H1 (cell line): Measurements from ENCODE around the gene SRSF3. TPM values are rescaled to one million over a fixed set of nuclear protein-coding genes. Genes with fewer than 3 reads are reported as not detected.
"Not testable (repeated sequence)": the region's sequence is repeated elsewhere in the genome, so short reads cannot be mapped to it uniquely, and the experiment has no call there.

Source experiments
- CTCF ChIA-PET: fragments of 300-600 bp; sonication (Branson Sonifier 250); formaldehyde crosslinking; loops from one replicate; lab custom pipeline; 2021; ENCODE audit not compliant: partially characterized antibody; lab: Charles Lee
- POLR2A ChIA-PET: fragments of 300-600 bp; sonication (Branson Sonifier 250); formaldehyde crosslinking; loops from one replicate; lab custom pipeline; 2021; ENCODE audit warnings: inconsistent platforms; ENCODE audit not compliant: partially characterized antibody; lab: Charles Lee
- DNase-seq, 2 experiments: peaks; one replicate each; pipeline versions ENCODE4 v3.0.0 to v3.0.0-alpha.2; 2010 to 2022; ENCODE audit warnings: low spot score in 2 of 2, low read depth in 1 of 2, mixed read lengths in 1 of 2
- FAIRE-seq: peaks from 2 replicates; lab custom pipeline; 2011; peaks lifted over from hg19 to GRCh38; lab: Jason Lieb, UNC
- H2AFZ ChIP-seq: 2 replicates; pipeline ENCODE4 v1.8.1; 2012; ENCODE audit warnings: low read length, inconsistent platforms
- H2AK5ac ChIP-seq: 2 replicates; pipeline ENCODE4 v1.6.1; 2013; ENCODE audit warnings: low read depth, low read length
- H2BK120ac ChIP-seq: replicated peaks from 2 replicates; pipeline ENCODE3; 2013; ENCODE audit warnings: low read depth, low read length, inconsistent platforms
- H2BK12ac ChIP-seq: 2 replicates; pipeline ENCODE4 v1.6.1; 2013; ENCODE audit warnings: low read depth, low read length
- H2BK15ac ChIP-seq: 2 replicates; pipeline ENCODE4 v1.6.1; 2013; ENCODE audit warnings: low read length
- H2BK20ac ChIP-seq: 2 replicates; pipeline ENCODE4 v1.6.1; 2013; ENCODE audit warnings: low read length
- H2BK5ac ChIP-seq: 2 replicates; pipeline ENCODE4 v1.6.1; 2013; ENCODE audit warnings: low read depth, low read length
- H3K14ac ChIP-seq: 2 replicates; pipeline ENCODE4 v1.6.1; 2013; ENCODE audit warnings: inconsistent platforms; ENCODE audit not compliant: insufficient read length
- H3K18ac ChIP-seq: 2 replicates; pipeline ENCODE4 v1.6.1; 2013; ENCODE audit warnings: low read length; ENCODE audit errors: extremely low read depth
- H3K23ac ChIP-seq: 2 replicates; pipeline ENCODE4 v1.6.1; 2013; ENCODE audit warnings: inconsistent platforms; ENCODE audit not compliant: insufficient read length
- H3K23me2 ChIP-seq: 2 replicates; pipeline ENCODE4 v1.6.1; 2013; ENCODE audit warnings: low read depth, low read length
- H3K27ac ChIP-seq: 2 replicates; pipeline ENCODE4 v1.6.1; 2011; ENCODE audit warnings: low read depth, low read length, inconsistent platforms
- H3K27me3 ChIP-seq, 4 experiments: replicated peaks in 1 of 4; 1 replicate in 1 of 4; 2 replicates in 3 of 4; pipeline versions ENCODE4 v1.6.1 to v1.8.1; 2011 to 2013; ENCODE audit warnings: low read length in 3 of 4, mild to moderate bottlenecking in 3 of 4, inconsistent platforms in 2 of 4, mixed read lengths in 2 of 4, moderate library complexity in 1 of 4; ENCODE audit not compliant: control insufficient read depth in 3 of 4, insufficient read depth in 3 of 4; ENCODE audit errors: extremely low read depth in 1 of 4
- H3K36me3 ChIP-seq, 4 experiments: 2 replicates each; pipeline versions ENCODE4 v1.6.1 to v1.8.1; 2011 to 2013; ENCODE audit warnings: mild to moderate bottlenecking in 4 of 4, low read length in 3 of 4, moderate library complexity in 2 of 4, control low read depth in 1 of 4, inconsistent platforms in 1 of 4; ENCODE audit not compliant: insufficient read depth in 4 of 4, control insufficient read depth in 2 of 4
- H3K4ac ChIP-seq: replicated peaks from 2 replicates; pipeline ENCODE3; 2013; ENCODE audit warnings: low read length, low read depth, mixed read lengths, inconsistent platforms; ENCODE audit not compliant: insufficient read length
- H3K4me1 ChIP-seq, 4 experiments: replicated peaks in 1 of 4; 1 replicate in 1 of 4; 2 replicates in 3 of 4; pipeline versions ENCODE4 v1.6.1 to v1.8.1; 2011 to 2013; ENCODE audit warnings: low read length in 3 of 4, inconsistent platforms in 2 of 4, mixed read lengths in 1 of 4; ENCODE audit not compliant: insufficient read depth in 4 of 4, control insufficient read depth in 3 of 4
- H3K4me2 ChIP-seq, 2 experiments: 2 replicates each; pipeline versions ENCODE4 v1.6.1 to v1.8.1; 2011 to 2013; ENCODE audit warnings: low read depth in 2 of 2, low read length in 2 of 2, control low read depth in 1 of 2, inconsistent platforms in 1 of 2, mild to moderate bottlenecking in 1 of 2; ENCODE audit not compliant: insufficient read depth in 1 of 2
- H3K4me3 ChIP-seq, 4 experiments: fragments of 200-600, 300-600 bp in 1 of 4; sonication (generic), shearing (Covaris generic), sonication (Bioruptor Twin) in 1 of 4; 2 replicates each; pipeline versions ENCODE4 v1.5.1 to v1.8.1; 2011 to 2016; ENCODE audit warnings: low read length in 4 of 4, low read depth in 3 of 4, control low read depth in 2 of 4, inconsistent platforms in 2 of 4, mild to moderate bottlenecking in 2 of 4, mixed read lengths in 1 of 4, moderate library complexity in 1 of 4; ENCODE audit not compliant: insufficient read depth in 2 of 4; ENCODE audit errors: extremely low read depth in 1 of 4
- H3K56ac ChIP-seq: replicated peaks from 2 replicates; pipeline ENCODE3; 2013; ENCODE audit warnings: low read depth, mild to moderate bottlenecking, mixed read lengths, low read length, inconsistent platforms; ENCODE audit not compliant: insufficient read length
- H3K79me1 ChIP-seq: 2 replicates; pipeline ENCODE4 v1.6.1; 2013; ENCODE audit warnings: low read depth, low read length, control low read depth
- H3K79me2 ChIP-seq, 2 experiments: 2 replicates each; pipeline versions ENCODE4 v1.6.1 to v1.8.1; 2012 to 2013; ENCODE audit warnings: low read length in 2 of 2, mild to moderate bottlenecking in 2 of 2, inconsistent platforms in 1 of 2; ENCODE audit not compliant: insufficient read depth in 2 of 2, control insufficient read depth in 1 of 2
- H3K9ac ChIP-seq, 4 experiments: replicated peaks in 1 of 4; 1 replicate in 1 of 4; 2 replicates in 3 of 4; pipeline versions ENCODE4 v1.6.1 to v1.8.1; 2011 to 2013; ENCODE audit warnings: low read depth in 3 of 4, low read length in 3 of 4, control low read depth in 2 of 4, mild to moderate bottlenecking in 2 of 4, moderate library complexity in 2 of 4, inconsistent platforms in 1 of 4; ENCODE audit errors: extremely low read depth in 1 of 4
- H3K9me3 ChIP-seq, 2 experiments: 2 replicates each; pipeline versions ENCODE4 v1.6.1 to v1.8.1; 2012 to 2013; ENCODE audit warnings: mild to moderate bottlenecking in 2 of 2, moderate library complexity in 2 of 2, control low read depth in 1 of 2, inconsistent platforms in 1 of 2, low read depth in 1 of 2, low read length in 1 of 2, mixed read lengths in 1 of 2; ENCODE audit not compliant: insufficient read depth in 2 of 2
- H4K20me1 ChIP-seq, 2 experiments: replicated peaks in 1 of 2; 2 replicates each; pipeline versions ENCODE3 to v1.8.1; 2011 to 2013; ENCODE audit warnings: inconsistent platforms in 2 of 2, low read length in 2 of 2, mild to moderate bottlenecking in 1 of 2; ENCODE audit not compliant: insufficient read depth in 2 of 2, control insufficient read depth in 1 of 2
- H4K5ac ChIP-seq: 2 replicates; pipeline ENCODE4 v1.6.1; 2013; ENCODE audit warnings: low read length, low read depth, mixed read lengths, inconsistent platforms; ENCODE audit not compliant: insufficient read length
- H4K8ac ChIP-seq: 2 replicates; pipeline ENCODE4 v1.8.0; 2013; ENCODE audit warnings: mild to moderate bottlenecking, moderate library complexity, low read length, inconsistent platforms; ENCODE audit not compliant: insufficient read depth; ENCODE audit errors: extremely low read depth
- H4K91ac ChIP-seq: replicated peaks from 2 replicates; pipeline ENCODE3; 2013; ENCODE audit warnings: low read length, mixed read lengths, inconsistent platforms; ENCODE audit not compliant: insufficient read length
- WGBS, 2 experiments: shearing (Covaris generic) in 1 of 2; methylation state at CpG; one replicate each; pipeline versions ENCODE4 v1.1.6 to v1.1.7; 2013 to 2015; ENCODE audit warnings: low lambda C conversion rate in 2 of 2, mixed read lengths in 2 of 2, inconsistent platforms in 1 of 2, low coverage in 1 of 2, missing lambda C conversion rate in 1 of 2; ENCODE audit not compliant: insufficient replicate concordance in 2 of 2, insufficient coverage in 1 of 2, insufficient read length in 1 of 2; ENCODE audit errors: extremely low coverage in 1 of 2, missing lambda C conversion rate in 1 of 2; 5-methylcytosine and 5-hydroxymethylcytosine counted together
- polyA plus RNA-seq, 7 experiments: library from polyadenylated mRNA; depleted of rRNA in 3 of 7; stranded (reverse) in 5 of 7; unstranded in 2 of 7; fragments of >200 nt in 5 of 7; fragments of 200-250 nt in 2 of 7; gene quantifications; 1 replicate in 5 of 7; 2 replicates in 1 of 7; 4 replicates in 1 of 7; pipeline versions ENCODE4 v1.2.1 to v1.2.3, GENCODE V29; 2011 to 2013; ENCODE audit warnings: missing spikeins in 2 of 7, mixed read lengths in 2 of 7
- total RNA-seq: library from RNA; stranded (reverse); fragmentation: NEBNext Ultra II Directional; extraction: Animal tissue kit (Norgen Biotek cat#: 25700); gene quantifications from 2 replicates; pipeline ENCODE4 v1.2.1, GENCODE V29; 2021

The SRSF3 gene
- total and polyA plus RNA-seq, 2 of the 8 experiments (the other 6 are each of a cell fraction or from before 2014, with no cell fraction given) = 471 to 689 TPM

DNA sequence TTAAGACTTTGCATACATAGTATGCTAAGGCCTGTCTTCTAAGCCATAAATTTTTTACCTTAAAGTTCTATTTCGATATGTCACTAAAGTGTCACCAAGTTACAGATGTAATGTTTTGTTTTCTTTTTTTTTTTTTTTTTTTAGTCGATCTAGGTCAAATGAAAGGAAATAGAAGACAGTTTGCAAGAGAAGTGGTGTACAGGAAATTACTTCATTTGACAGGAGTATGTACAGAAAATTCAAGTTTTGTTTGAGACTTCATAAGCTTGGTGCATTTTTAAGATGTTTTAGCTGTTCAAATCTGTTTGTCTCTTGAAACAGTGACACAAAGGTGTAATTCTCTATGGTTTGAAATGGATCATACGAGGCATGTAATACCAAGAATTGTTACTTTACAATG lies 7.7 kb downstream of the SRSF3 start:
- H3K23ac ChIP-seq, CTCF ChIA-PET, FAIRE-seq, H2BK20ac ChIP-seq, DNase-seq, H3K27me3 ChIP-seq, H3K4me2 ChIP-seq, H3K9me3 ChIP-seq, H4K5ac ChIP-seq, H2BK5ac ChIP-seq, H3K79me1 ChIP-seq, H3K4me1 ChIP-seq, H3K4me3 ChIP-seq, H3K56ac ChIP-seq, H3K23me2 ChIP-seq, H3K14ac ChIP-seq, H2BK120ac ChIP-seq, H2AFZ ChIP-seq, H3K18ac ChIP-seq, H2BK12ac ChIP-seq, H3K27ac ChIP-seq, H2BK15ac ChIP-seq, H3K9ac ChIP-seq, H4K91ac ChIP-seq, H3K4ac ChIP-seq, H2AK5ac ChIP-seq, H4K8ac ChIP-seq: not testable (repeated sequence)
- Histone ChIP-seq H4K20me1 (peaks cover 47 to 71% of the 10 kb centered on the region in 2 experiments), H3K36me3 (peaks cover 60 to 100% (median 92%) of the 10 kb centered on the region in 4 experiments), H3K79me2 (peaks cover 46 to 93% of the 10 kb centered on the region in 2 experiments)
- WGBS, 2 experiments = 88% methylated on average over 3 of the region's 3 CpGs; no CpG with 5 or more reads in 1 of the 2 experiments
- POLR2A ChIA-PET = interaction anchor here (1.2 to 14.6 kb wide), 8 partner anchors 4 to 77 kb away, joined by 4 to 386 read pairs (median 38); partner anchors contain the start of genes CDKN1A and SRSF3
